OCI-LY3 (cell line): Measurements from ENCODE around the gene CERS6.
"Not testable (repeated sequence)": the region's sequence is repeated elsewhere in the genome, so short reads cannot be mapped to it uniquely, and the experiment has no call there.

Experiments used
- H2AFZ ChIP-seq: fragments of 200-600, 300-600 bp; shearing (Covaris generic); 2 replicates; pipeline ENCODE4 v1.6.0; 2014; ENCODE audit warnings: antibody characterized with exemption, low read depth, low read length
- H3K27ac ChIP-seq: fragments of 200-600, 300-600 bp; sonication (generic); 2 replicates; pipeline ENCODE4 v1.5.1; 2014; ENCODE audit warnings: mild to moderate bottlenecking, low read length, moderate library complexity, mixed read lengths
- H3K27me3 ChIP-seq: fragments of 200-600, 300-600 bp; sonication (generic); 2 replicates; pipeline ENCODE4 v1.6.1; 2014; ENCODE audit warnings: low read depth, low read length, mixed read lengths
- H3K36me3 ChIP-seq: fragments of 200-600, 300-600 bp; sonication (generic); replicated peaks from 2 replicates; pipeline ENCODE3; 2014; ENCODE audit warnings: low read depth, low read length, mixed read lengths
- H3K4me1 ChIP-seq: fragments of 300-600, 200-600 bp; sonication (generic); 2 replicates; pipeline ENCODE4 v1.6.1; 2014; ENCODE audit warnings: low read length, mixed read lengths
- H3K4me2 ChIP-seq: fragments of 200-600, 300-600 bp; sonication (generic); 2 replicates; pipeline ENCODE4 v1.6.1; 2014; ENCODE audit warnings: low read length, mixed read lengths
- H3K4me3 ChIP-seq: fragments of 300-600, 200-600 bp; sonication (generic); 2 replicates; pipeline ENCODE4 v1.5.1; 2014; ENCODE audit warnings: antibody characterized with exemption, mild to moderate bottlenecking, low read length, moderate library complexity
- H3K79me2 ChIP-seq: fragments of 300-600, 200-600 bp; shearing (Covaris generic); 2 replicates; pipeline ENCODE4 v1.6.1; 2014; ENCODE audit warnings: mild to moderate bottlenecking, low read length, mixed read lengths
- H3K9ac ChIP-seq: fragments of 300-600, 200-600 bp; shearing (Covaris generic); 2 replicates; pipeline ENCODE4 v1.6.0; 2014; ENCODE audit warnings: mild to moderate bottlenecking, low read length, moderate library complexity
- H3K9me3 ChIP-seq: fragments of 200-600, 300-600 bp; shearing (Covaris generic); 2 replicates; pipeline ENCODE4 v1.6.1; 2014; ENCODE audit warnings: low read length, mixed read lengths; ENCODE audit not compliant: insufficient read depth
- H4K20me1 ChIP-seq: fragments of 200-600, 300-600 bp; sonication (generic); 2 replicates; pipeline ENCODE4 v1.6.1; 2016; ENCODE audit warnings: low read length, mixed read lengths; ENCODE audit not compliant: insufficient read depth
- CTCF ChIP-seq: fragments of 200-600, 300-600 bp; sonication (generic); IDR thresholded peaks from 2 replicates; pipeline ENCODE4 v1.5.1; 2014; ENCODE audit warnings: antibody characterized with exemption, low read length, low read depth
- EZH2phosphoT487 ChIP-seq: fragments of 200-600 bp; shearing (Covaris generic); IDR thresholded peaks from 2 replicates; pipeline ENCODE4 v1.6.1; 2018; ENCODE audit warnings: antibody characterized with exemption, mixed run types, low read depth

Gene CERS6

GRCh38 chr2:168765401-168765800 is 309.3 kb downstream of the CERS6 start:
- H2AFZ ChIP-seq: no peak overlapping the region
- TF ChIP-seq CTCF: no peak
- no peak for TF ChIP-seq EZH2phosphoT487
- H3K4me3 ChIP-seq: no peak overlapping the region
- no peak overlapping the region for H3K4me2 ChIP-seq
- H3K4me1 ChIP-seq: no peaks in the 10 kb centered on the region
- H3K27me3 ChIP-seq: no peaks in the 10 kb centered on the region
- H4K20me1 ChIP-seq: no peaks in the 10 kb centered on the region
- no peaks in the 10 kb centered on the region for H3K9me3 ChIP-seq
- H3K9ac ChIP-seq: no peak overlapping the region
- H3K36me3 ChIP-seq: no peaks in the 10 kb centered on the region
- H3K79me2 ChIP-seq: no peaks in the 10 kb centered on the region
- H3K27ac ChIP-seq: no peak overlapping the region

- H2AFZ ChIP-seq: no peak overlapping the region
- H3K4me2 ChIP-seq: no peak overlapping the region
- H3K79me2 ChIP-seq: no peaks in the 10 kb centered on the region
- H3K27ac ChIP-seq: no peak overlapping the region
- TF ChIP-seq EZH2phosphoT487: no peak
- TF ChIP-seq CTCF: no peak
- H3K9me3 ChIP-seq: no peaks in the 10 kb centered on the region
- H3K9ac ChIP-seq: no peak overlapping the region
- no peaks in the 10 kb centered on the region for H4K20me1 ChIP-seq
- no peaks in the 10 kb centered on the region for H3K36me3 ChIP-seq
- H3K4me1 ChIP-seq: no peaks in the 10 kb centered on the region
- H3K27me3 ChIP-seq: no peaks in the 10 kb centered on the region
- H3K4me3 ChIP-seq: no peak overlapping the region
Observed at GRCh38 chr2:168766600-168766999, 310.5 kb downstream of the CERS6 start.

- Histone ChIP-seq H4K20me1 (no peaks in the 10 kb centered on the region), H3K4me1 (no peaks in the 10 kb centered on the region), H3K9ac (no peak overlapping the region), H2AFZ (no peak overlapping the region), H3K79me2 (no peaks in the 10 kb centered on the region), H3K27me3 (no peaks in the 10 kb centered on the region), H3K27ac (no peak overlapping the region), H3K36me3 (no peaks in the 10 kb centered on the region), H3K4me3 (no peak overlapping the region), H3K9me3 (no peaks in the 10 kb centered on the region), H3K4me2 (no peak overlapping the region)
- TF ChIP-seq EZH2phosphoT487 (no peak), CTCF (no peak)
Observed at GRCh38 chr2:168767258-168767657, 311.2 kb downstream of the CERS6 start.

- H3K4me2 ChIP-seq, H4K20me1 ChIP-seq, H3K27me3 ChIP-seq, H3K9me3 ChIP-seq, H2AFZ ChIP-seq, H3K9ac ChIP-seq, H3K36me3 ChIP-seq, H3K79me2 ChIP-seq, H3K4me3 ChIP-seq, H3K4me1 ChIP-seq, H3K27ac ChIP-seq: not testable (repeated sequence)
Observed at GRCh38 chr2:168768357-168768756, 312.3 kb downstream of the CERS6 start.

- Histone ChIP-seq H3K9me3 (no peaks in the 10 kb centered on the region), H3K27ac (no peak overlapping the region)
- no peak for TF ChIP-seq CTCF
- TF ChIP-seq EZH2phosphoT487: no peak
Observed at GRCh38 chr2:168770796-168771195, 314.7 kb downstream of the CERS6 start.

More at GRCh38 chr2:168770796-168771195, 314.7 kb downstream of the CERS6 start:
- no peak overlapping the region for H3K4me2 ChIP-seq
- H3K36me3 ChIP-seq: no peaks in the 10 kb centered on the region
- H3K4me3 ChIP-seq: no peak overlapping the region
- H3K79me2 ChIP-seq: no peaks in the 10 kb centered on the region
- H2AFZ ChIP-seq: no peak overlapping the region
- H3K27me3 ChIP-seq: no peaks in the 10 kb centered on the region
- no peak overlapping the region for H3K9ac ChIP-seq
- no peaks in the 10 kb centered on the region for H3K4me1 ChIP-seq
- H4K20me1 ChIP-seq: no peaks in the 10 kb centered on the region
